ENCODE results near the gene KRTAP22-2.

The KRTAP22-2 gene

GRCh38 chr21:30561957-30562356 is 28.2 kb downstream of the KRTAP22-2 start:
- FAIRE-seq, result no peak

GRCh38 chr21:30561264-30561895 is 28.8 kb downstream of the KRTAP22-2 start, which contains the start of gene KRTAP19-7:
KRTAP19-7 (minus strand) TSS chr21:30561314; CDS start chr21:30561289, 25 bp downstream.
- no peak for FAIRE-seq

- no peak for FAIRE-seq
These were observed 35.1 kb downstream of the KRTAP22-2 start for GRCh38 chr21:30555095-30555494.

- FAIRE-seq, result no peak
These were observed 37.4 kb downstream of the KRTAP22-2 start for GRCh38 chr21:30552782-30553181.

- no peak for FAIRE-seq
These were observed 48.4 kb downstream of the KRTAP22-2 start, which contains the start of gene KRTAP19-6 for GRCh38 chr21:30541764-30542163. KRTAP19-6 (minus strand) TSS chr21:30541864; CDS start chr21:30541833, 31 bp downstream.

Data from islet of Langerhans (tissue), 1 donor.